GM12875 (cell line): Measurements from ENCODE around the gene DOCK4.

ENCODE experiments used
- H3K4me3 ChIP-seq: one replicate; pipeline ENCODE4 v1.5.1; 2011; ENCODE audit warnings: low read depth, low read length, control low read depth
- CTCF ChIP-seq: IDR thresholded peaks from 2 replicates; pipeline ENCODE4 v1.5.1; 2011; ENCODE audit warnings: low read depth, mild to moderate bottlenecking, control low read depth, inconsistent platforms, low read length, moderate library complexity, borderline replicate concordance; ENCODE audit not compliant: insufficient read depth

Gene DOCK4

GRCh38 chr7:112184455-112184854 lies 21.7 kb downstream of the DOCK4 start:
- no peak for TF ChIP-seq CTCF
- H3K4me3 ChIP-seq, result no peak overlapping the region

GRCh38 chr7:112183266-112183665 lies 22.9 kb downstream of the DOCK4 start:
- no peak for TF ChIP-seq CTCF
- no peak overlapping the region for H3K4me3 ChIP-seq

GRCh38 chr7:112182749-112183148 lies 23.4 kb downstream of the DOCK4 start:
- no peak for TF ChIP-seq CTCF
- H3K4me3 ChIP-seq, result no peak overlapping the region

- H3K4me3 ChIP-seq, result no peak overlapping the region
- TF ChIP-seq CTCF, result no peak
Measured at GRCh38 chr7:112180223-112180622, 26.0 kb downstream of the DOCK4 start.

- TF ChIP-seq CTCF, result no peak
- no peak overlapping the region for H3K4me3 ChIP-seq
Measured at GRCh38 chr7:112176693-112177415, 29.3 kb downstream of the DOCK4 start.

- TF ChIP-seq CTCF, result no peak
- H3K4me3 ChIP-seq, result no peak overlapping the region
Measured at GRCh38 chr7:112176241-112176640, 30.0 kb downstream of the DOCK4 start.

- no peak overlapping the region for H3K4me3 ChIP-seq
- no peak for TF ChIP-seq CTCF
Measured at GRCh38 chr7:112174192-112174591, 32.0 kb downstream of the DOCK4 start.
